ENCODE measurements around the gene IL17A. TPM values are rescaled to one million over a fixed set of nuclear protein-coding genes. Genes with fewer than 3 reads are reported as not detected.
A peak's percentile ranks its signal among the peaks of the same experiment; 100 is the strongest.

IL17A gene
- total RNA-seq, 4 donors from 2014 or later: not detected

DNA sequence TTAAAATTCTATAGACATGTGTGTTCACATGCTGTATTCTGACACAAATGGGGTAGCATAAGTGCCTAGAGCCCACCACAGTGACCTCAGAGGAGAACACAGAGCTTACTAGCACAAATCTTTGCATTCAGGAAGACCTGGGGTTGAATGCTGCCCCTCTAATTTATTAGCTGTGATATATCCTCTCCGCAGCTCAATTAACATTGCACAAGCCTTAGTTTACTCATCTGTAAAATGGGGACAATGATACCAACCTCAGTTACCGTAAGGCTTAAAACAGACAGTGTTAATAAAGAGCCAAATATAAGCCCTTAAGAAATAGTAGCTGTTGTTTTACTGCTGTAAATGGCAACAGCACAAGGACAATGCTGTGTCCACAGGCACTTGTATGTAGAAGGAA lies 36.2 kb upstream of the IL17A start:
- intact Hi-C loops (cut with DNase I): no loop called here
- DNase-seq: no peak
- TF ChIP-seq POLR2A (IDR thresholded peaks at IDR 0.05): no peak
- Histone ChIP-seq H3K4me3 (no peak overlapping the region), H3K36me3 (no peaks in the 10 kb centered on the region), H3K27ac (no peak overlapping the region), H3K4me1 (no peaks in the 10 kb centered on the region), H3K27me3 (no peaks in the 10 kb centered on the region), H3K9me3 (no peaks in the 10 kb centered on the region)
- WGBS, 2 donors: 94 to 100% methylated on average over 2 of the region's 2 CpGs

DNA sequence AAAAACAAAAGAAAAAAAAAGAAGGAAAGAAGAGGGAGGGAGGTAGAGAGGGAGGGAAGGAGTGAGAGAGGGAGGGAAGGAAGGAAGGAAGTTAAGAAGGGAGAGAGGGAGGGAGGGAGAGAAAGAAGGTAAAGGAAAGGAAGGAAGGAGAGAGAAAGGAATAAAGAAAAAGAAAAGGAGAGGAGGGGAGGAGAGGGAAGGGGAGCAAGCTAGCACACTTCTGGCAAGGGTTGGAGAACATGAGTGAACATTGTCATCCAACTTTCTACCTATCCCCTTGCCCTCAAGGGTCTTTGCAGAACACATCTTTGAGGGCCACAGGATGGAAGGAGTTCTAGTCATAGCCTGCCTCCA lies 34.1 kb upstream of the IL17A start:
- Histone ChIP-seq H3K36me3 (no peaks in the 10 kb centered on the region), H3K4me1 (no peaks in the 10 kb centered on the region), H3K27me3 (no peaks in the 10 kb centered on the region), H3K27ac (no peak overlapping the region), H3K9me3 (no peaks in the 10 kb centered on the region), H3K4me3 (no peak overlapping the region)
- intact Hi-C loops (cut with DNase I): no loop called here
- TF ChIP-seq CTCF (IDR thresholded peaks at IDR 0.05) (no peak), POLR2A (IDR thresholded peaks at IDR 0.05) (no peak)
- DNase-seq: no peak

DNA sequence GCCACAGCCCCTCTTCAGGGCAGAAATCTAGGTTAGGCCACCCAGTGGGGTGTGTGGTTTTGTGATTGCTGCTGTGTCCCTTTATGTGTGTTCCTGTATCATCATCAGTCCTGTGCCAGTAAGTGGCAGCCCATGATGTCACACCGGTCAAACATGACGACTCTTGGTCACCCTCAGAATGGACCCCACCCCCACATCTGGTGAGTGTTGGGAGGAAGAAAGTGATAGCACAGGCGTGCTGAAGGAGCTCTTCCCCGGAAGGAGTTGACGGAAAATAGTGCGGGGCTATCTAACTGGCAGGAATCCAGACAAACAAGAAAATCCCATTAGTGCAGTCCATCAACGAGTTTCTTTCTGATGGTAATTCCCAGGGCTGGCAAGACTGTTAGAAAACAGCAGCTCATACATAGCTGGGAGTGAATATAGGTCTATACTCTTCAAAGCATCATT lies 33.4 kb upstream of the IL17A start:
- Histone ChIP-seq H3K27me3 (no peaks in the 10 kb centered on the region), H3K9me3 (no peaks in the 10 kb centered on the region), H3K27ac (no peak overlapping the region), H3K4me1 (no peaks in the 10 kb centered on the region), H3K36me3 (no peaks in the 10 kb centered on the region), H3K4me3 (no peak overlapping the region)
- no peak for DNase-seq
- intact Hi-C loops (cut with DNase I): no loop called here
- TF ChIP-seq CTCF (IDR thresholded peaks at IDR 0.05) (no peak), POLR2A (IDR thresholded peaks at IDR 0.05) (no peak)
- 36 to 65% methylated on average over 3 to 4 of the region's 7 CpGs for WGBS, 2 donors

GRCh38 chr6:52154381-52154780 lies 31.8 kb upstream of the IL17A start:
- Histone ChIP-seq H3K27me3 (no peaks in the 10 kb centered on the region), H3K27ac (no peak overlapping the region), H3K4me1 (no peaks in the 10 kb centered on the region), H3K4me3 (no peak overlapping the region), H3K36me3 (no peaks in the 10 kb centered on the region), H3K9me3 (no peaks in the 10 kb centered on the region)
- intact Hi-C loops (cut with DNase I): no loop called here
- DNase-seq: no peak
- TF ChIP-seq POLR2A (IDR thresholded peaks at IDR 0.05) (no peak), CTCF (IDR thresholded peaks at IDR 0.05) (no peak)
- WGBS, 2 donors: 55 to 64% methylated on average over 3 of the region's 3 CpGs

DNA sequence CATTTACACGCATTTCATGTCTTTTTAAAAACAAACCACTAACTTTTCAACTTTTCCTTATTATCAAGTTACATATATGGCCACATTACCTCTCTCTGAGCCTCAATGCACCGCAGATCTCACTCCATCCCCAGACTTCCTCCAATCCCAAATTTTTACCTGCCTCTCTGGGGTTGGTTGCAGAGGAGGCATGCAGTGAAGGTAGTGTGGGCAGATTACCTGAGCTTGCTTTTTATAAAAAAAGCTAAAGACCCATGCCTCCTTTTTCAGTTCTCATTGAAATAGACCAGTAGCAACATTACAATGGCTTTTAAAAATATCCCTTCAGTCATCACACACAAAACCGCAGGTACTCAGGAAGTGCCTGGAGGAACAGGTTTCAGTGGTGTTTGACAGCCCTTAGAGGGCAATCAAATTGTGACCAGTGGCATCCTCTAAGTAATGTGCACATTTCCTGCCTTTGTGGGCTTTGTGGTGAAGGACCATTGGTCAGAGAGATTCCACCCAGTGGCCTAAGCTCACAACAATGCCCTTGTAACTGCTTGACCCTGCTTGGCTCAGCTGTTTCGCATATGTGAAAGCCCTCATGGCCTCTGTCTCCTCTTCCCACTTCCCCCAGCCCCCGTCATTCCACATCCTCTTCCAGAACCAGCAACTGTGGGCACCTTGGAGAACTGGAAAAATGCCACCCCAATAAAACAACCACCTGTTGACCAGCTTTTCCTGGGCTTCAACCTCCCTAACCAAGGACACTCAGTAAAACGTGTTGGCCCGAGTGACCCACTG lies 30.2 kb upstream of the IL17A start:
- TF ChIP-seq POLR2A (IDR thresholded peaks at IDR 0.05): no peak
- no peak for TF ChIP-seq CTCF (IDR thresholded peaks at IDR 0.05)
- no peak for DNase-seq
- no peaks in the 10 kb centered on the region for H3K36me3 ChIP-seq
- peak overlapping the region in 1 of 4 donors; percentile 6 for H3K27ac ChIP-seq
- H3K4me3 ChIP-seq: no peak overlapping the region
- WGBS, 2 donors: 50 to 63% methylated on average over 6 to 7 of the region's 7 CpGs
- no peaks in the 10 kb centered on the region for H3K27me3 ChIP-seq
- intact Hi-C loops (cut with DNase I): no loop called here
- H3K9me3 ChIP-seq: no peaks in the 10 kb centered on the region
- H3K4me1 ChIP-seq: no peaks in the 10 kb centered on the region
